C4-2B (cell line): ENCODE data around the gene TLCD3A.

Experiments
- ZFX ChIP-seq: fragments of 450-650 bp; IDR thresholded peaks from 2 replicates; pipeline ENCODE4 v1.6.1; 2017
- TF ChIP-seq, protein P1 (sequence below): fragments of 450-650 bp; conservative IDR thresholded peaks from 2 replicates; pipeline ENCODE4 v1.5.1; 2017; ENCODE audit warnings: mild to moderate bottlenecking

DNA sequence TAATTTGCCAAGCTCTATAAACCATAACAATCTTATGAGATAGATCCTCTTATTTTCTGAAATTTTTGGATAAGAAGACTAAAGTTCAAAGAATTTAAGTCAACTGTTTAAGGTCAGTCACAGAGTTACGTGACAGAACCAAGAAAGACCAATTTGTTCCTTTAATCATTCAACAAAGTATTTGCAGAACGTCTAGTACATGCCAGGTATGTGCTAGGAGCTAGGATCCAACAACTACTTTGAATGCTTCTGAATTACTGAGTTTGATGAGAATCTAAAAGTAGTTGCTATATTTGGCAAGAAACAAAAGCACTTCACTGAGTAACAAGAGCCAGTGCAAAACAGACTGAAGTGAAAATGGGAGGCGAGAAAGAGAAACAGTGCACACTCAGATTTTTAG is 34.7 kb downstream of the TLCD3A start:
- TF ChIP-seq, protein P1, sequence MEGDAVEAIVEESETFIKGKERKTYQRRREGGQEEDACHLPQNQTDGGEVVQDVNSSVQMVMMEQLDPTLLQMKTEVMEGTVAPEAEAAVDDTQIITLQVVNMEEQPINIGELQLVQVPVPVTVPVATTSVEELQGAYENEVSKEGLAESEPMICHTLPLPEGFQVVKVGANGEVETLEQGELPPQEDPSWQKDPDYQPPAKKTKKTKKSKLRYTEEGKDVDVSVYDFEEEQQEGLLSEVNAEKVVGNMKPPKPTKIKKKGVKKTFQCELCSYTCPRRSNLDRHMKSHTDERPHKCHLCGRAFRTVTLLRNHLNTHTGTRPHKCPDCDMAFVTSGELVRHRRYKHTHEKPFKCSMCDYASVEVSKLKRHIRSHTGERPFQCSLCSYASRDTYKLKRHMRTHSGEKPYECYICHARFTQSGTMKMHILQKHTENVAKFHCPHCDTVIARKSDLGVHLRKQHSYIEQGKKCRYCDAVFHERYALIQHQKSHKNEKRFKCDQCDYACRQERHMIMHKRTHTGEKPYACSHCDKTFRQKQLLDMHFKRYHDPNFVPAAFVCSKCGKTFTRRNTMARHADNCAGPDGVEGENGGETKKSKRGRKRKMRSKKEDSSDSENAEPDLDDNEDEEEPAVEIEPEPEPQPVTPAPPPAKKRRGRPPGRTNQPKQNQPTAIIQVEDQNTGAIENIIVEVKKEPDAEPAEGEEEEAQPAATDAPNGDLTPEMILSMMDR = no peak
- TF ChIP-seq ZFX = no peak
